GM18861 (cell line): ENCODE measurements around the gene CNTNAP3B.
"Not testable (repeated sequence)": the region's sequence is repeated elsewhere in the genome, so short reads cannot be mapped to it uniquely, and the experiment has no call there.

Experiments used
- ATAC-seq: cut with Tn5 transposase; IDR thresholded peaks from one replicate; pipeline ENCODE4 v1.9.1; 2021; ENCODE audit not compliant: unreplicated experiment

The CNTNAP3B gene

DNA sequence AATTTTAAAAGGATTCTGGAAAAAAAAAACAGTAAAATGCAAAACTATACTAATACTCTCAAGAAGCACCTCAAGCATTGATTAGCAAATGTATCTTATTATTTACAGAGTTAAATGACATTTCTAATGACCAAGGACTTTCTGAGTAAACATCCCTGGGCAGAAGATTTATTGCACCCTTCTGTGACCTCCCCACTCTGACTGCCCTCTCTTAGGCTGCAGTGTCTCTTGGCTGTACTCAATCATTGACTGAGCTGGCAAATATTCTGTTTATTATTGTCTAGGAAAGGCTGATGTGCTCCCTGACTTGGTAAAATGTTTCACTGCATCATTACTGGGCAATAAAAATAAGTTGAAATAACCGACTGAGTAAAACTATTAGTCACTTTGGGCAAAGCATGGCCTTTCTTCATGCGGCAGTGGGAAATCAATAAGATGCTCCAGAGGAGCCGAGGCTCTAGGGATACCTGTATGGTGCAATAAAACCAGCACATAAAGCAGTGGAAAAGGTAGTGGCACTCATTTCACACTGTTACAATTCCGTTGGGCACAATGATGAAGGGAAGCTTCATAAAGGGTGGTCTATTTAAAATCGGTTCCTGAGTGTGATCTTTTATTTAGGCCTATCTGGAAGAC lies 151.1 kb downstream of the CNTNAP3B start:
- not testable (repeated sequence) for ATAC-seq

DNA sequence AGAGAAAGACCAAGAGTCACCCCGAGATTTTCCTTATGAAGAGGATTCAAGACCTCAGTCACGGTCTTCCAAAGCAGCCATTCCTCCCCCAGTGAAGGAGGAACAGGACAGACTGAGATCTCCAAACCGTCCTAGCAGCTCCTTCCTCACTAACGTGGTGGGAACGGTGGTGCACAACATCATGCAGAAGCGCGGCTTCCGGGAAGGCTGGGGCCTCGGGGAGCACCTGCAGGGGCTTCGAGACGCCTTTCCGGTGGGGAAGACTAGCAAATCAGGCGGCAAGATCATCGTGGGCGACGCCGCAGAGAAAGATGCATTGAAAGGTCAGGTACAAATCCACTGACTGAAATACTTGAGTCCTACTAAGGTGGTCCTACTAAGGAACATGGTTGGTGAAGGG lies 154.3 kb downstream of the CNTNAP3B start:
- not testable (repeated sequence) for ATAC-seq

DNA sequence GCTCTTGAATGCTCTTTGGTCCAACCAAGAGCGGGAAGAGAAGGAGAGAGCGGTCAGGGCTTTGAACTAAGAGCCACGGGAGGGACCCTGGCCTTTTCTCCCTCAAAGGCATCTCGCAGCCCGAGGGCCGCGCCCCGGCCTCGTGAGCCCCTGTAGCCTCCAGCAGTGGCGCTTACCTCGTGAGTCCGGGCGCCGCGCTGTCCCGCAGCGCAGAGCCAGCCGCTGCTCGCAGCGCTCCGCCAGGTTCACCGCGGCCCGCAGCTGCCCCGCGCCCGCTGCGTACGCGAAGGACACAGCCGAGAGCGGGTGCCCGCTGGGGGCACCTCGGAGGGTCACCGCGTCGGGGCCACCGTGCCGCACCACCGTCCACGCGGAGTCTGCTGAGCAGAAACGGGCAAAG lies 176.2 kb downstream of the CNTNAP3B start:
- ATAC-seq: not testable (repeated sequence)

DNA sequence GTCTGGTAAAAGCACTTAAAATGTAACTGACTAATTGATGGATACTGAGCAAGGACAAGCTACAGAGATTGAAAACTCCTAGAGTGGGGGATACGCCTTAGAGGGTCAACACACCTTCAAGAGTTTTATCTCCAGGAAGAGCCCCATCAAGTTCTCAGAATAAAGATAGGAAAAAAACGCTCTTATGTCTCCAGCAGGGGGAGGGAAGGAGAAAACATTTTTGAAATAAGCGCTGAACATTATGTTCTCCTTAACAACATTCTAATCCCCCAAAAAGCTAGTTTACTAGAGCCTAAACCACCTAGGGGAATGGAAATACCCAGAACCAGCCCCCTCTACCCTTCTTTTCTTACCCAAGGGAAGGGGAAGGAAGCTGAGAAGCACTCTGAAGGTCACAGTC lies 187.5 kb downstream of the CNTNAP3B start:
- not testable (repeated sequence) for ATAC-seq

DNA sequence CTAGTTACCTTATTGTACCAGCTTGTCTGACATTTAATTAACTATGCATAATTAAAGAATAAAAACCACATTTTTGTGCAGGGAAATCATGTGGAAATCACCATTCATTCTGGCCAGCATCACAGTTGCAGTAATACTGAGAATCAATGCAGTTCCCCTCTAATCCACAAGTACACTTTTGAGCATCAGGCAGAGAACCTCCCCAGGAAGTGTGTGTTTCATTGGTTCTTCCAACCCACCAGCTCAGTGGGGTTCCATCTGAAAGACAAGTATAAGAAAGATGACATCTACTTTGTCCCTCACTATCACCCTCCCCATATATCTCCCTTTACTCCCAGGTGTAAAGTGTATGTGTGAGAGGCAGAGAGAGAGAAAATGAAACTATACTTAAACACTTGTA lies 191.1 kb downstream of the CNTNAP3B start:
- ATAC-seq: not testable (repeated sequence)

DNA sequence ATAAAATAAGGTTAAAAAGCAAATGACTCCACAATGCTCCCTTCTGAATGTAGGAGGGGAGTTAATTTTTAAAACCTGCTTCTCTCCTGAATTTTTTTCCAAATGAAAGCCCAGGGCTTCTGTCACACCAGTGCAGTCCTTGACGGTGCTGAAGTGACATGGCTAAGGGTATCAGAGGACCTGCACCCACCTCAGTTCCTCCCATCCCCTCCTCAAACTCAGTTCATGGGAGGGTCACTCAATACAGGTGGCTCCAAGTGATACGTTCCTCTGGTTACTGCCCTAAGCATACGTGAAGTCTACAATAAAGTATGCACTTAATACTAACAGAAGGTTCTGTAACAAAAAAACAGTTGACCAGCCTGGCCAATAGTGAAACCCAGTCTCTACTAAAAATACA lies 193.5 kb downstream of the CNTNAP3B start:
- ATAC-seq: not testable (repeated sequence)

DNA sequence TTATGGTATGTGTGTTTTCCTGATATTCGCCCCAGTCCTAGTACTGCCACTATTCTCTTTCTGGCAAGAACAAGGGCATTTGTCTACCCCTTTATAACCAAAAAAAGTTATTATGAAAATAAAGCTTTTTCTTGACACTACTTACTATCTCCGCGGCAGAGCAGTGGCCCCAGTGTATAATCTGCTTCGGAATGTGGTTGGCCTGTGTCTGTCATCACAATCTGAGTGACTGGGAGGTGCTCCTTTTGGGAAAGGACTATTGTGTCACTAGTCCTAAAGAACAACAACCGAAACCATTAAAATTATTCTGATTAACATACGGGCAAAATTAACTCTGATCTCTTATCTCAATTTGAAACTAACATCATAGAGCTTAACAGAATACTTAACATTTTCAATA lies 200.1 kb downstream of the CNTNAP3B start:
- not testable (repeated sequence) for ATAC-seq

DNA sequence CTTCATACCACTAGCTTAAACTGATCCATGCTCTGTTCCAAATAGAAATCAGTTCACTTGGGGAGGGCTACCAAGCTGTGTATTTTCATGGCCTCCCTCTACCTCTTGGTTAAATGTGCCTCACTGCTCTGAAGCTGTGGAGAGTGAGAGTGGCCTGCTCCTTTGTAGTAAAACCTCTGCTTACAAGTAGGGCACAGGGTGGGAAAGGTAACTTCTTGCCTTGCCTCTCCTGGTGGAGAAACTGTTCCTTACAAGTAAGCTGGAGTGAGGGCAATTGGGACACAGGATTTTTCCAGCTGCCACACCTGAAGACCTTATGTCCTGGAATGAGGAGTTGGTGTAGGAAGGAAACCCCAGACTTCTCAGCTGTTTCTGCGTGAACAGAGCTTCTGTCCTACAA lies 211.9 kb downstream of the CNTNAP3B start:
- not testable (repeated sequence) for ATAC-seq

DNA sequence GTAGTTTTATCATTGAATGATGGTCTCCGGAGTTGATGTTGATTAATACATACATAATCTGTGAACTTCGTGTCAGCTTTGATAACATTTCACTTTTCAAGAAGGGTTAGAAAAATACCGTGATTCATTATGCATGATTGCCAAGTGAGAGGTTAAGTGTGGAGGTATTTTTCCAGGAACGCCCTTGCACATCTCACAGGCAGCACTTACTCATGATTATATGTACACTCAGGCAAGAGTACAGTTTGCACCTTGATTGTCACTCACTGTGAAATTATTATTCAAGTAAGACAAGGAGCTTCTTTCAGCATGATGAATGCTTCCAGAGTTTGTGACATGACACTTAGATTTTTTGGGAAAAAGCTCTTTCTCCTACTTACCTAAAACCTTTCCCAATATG lies 223.7 kb downstream of the CNTNAP3B start:
- ATAC-seq: not testable (repeated sequence)

DNA sequence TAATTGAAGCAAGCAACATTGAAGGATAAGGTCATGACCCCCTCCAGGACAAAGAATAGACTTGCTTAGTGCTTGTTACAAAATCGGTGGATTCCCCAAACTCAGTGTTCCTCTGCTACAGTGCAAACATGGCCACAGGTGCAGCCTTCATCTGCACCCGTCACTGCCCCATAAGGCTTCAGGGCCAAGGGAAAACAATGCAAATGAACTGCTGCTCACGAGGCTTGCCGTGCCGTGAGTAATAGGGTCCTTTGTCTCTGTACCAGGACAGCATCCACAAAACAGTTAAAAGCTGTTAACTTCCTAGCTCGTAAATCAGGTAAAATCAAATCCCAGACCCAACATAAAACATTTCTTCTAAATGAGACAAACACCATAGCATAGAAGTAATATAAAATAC lies 226.5 kb downstream of the CNTNAP3B start:
- ATAC-seq: not testable (repeated sequence)

DNA sequence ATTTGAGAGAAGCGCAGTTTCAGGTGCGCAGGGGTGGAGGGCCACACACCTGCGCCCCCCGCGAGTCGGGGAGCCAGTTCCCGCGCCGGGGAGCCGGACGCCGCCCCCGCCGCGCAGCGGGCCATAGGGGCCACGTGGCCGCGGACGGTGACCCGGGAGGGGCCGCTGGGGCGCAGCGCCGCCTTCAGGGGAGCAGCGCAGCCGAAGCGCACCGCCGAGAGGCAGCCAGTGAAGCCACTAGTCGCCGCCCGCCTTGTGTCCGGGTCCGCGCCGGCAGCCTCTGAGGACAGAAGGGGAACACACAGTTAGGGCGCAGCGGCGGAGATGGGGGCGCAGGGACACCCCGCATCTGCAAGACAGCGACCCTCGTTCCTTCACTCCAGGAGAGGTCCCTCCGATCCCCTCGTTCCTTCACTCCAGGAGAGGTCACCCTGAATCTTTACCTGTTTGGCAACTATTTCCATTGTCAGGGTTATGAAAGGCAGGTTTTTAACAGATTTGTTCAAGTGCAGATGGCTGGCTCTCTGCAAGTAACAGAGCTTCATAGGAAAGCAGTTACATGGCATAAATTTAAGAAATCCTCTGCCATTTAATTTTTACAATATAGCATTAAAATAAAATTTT lies 230.4 kb downstream of the CNTNAP3B start:
- not testable (repeated sequence) for ATAC-seq

DNA sequence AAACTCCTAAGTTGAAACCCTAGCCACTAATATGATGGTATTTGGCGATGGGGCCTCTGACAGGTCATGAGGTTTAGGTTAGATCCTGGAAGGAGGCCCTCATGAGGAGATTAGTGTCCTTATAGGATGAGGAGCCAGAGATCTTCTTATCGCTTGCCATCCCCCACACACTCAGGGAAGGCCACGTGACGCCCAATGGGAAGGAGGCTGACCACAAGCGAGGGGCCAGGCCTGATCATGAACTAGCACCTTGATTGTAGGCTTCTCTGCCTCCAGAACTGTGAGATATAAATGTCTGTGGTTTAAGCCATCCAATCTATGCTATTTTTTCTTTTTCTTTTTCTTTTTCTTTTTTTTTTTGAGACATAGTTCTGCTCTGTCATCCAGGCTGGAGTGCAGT lies 254.7 kb downstream of the CNTNAP3B start:
- ATAC-seq: not testable (repeated sequence)

DNA sequence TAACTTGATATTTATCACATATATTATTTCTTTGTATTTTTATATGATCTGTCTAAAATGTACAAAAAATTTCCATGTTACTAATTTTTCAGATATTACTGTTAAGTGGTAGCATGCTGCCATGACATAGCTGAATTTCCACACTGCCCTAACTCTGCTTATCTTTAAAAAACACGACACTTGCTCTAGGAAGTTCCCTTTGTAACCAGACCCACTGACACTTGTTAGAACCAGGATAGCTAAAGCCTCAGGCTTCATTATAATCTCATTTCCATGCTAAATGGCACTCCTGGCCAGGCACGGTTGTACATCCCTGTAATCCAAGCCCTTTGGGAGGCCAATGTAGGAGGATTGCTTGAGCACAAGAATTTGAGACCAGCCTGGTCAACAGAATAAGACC lies 273.8 kb downstream of the CNTNAP3B start:
- not testable (repeated sequence) for ATAC-seq

DNA sequence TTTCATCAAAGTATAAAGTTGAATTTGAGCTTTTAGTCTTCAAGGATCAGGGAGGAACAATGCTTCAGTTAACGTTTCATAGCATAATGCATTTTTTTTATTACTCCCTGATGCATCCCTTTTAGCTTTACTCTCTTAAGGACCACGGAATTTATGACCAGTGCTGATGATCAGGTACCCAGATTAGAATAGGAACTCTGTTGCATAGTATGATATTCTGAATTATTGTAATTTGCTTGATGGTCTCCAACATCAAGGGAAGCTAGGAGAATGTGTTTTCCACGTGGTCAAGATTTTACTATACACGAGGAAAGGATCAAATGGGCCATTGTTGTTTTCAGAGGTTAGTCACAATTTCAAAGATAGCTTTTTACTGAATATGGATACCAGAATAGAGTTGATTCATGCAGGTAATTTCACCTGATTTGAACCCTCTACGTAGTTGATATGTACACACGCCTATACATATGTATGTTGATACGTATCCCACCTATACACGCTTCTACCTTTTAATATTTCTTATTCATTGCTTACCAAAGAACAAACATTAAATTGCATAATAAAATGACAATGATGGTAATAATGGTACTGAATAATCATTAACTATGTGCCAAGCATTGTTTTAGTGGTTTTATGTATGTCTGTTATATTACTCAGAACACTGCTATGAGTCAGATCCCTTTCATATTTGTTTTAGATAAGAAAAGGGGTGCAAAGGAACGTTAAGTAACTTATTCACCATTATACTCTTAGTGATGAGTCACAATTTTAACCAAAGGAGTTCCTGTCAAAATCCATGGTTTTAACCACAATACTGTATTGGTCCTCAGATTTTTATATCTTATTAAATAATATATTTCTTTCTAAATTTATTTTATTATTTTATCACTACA lies 277.1 kb downstream of the CNTNAP3B start:
- peak; percentile 69 for ATAC-seq

DNA sequence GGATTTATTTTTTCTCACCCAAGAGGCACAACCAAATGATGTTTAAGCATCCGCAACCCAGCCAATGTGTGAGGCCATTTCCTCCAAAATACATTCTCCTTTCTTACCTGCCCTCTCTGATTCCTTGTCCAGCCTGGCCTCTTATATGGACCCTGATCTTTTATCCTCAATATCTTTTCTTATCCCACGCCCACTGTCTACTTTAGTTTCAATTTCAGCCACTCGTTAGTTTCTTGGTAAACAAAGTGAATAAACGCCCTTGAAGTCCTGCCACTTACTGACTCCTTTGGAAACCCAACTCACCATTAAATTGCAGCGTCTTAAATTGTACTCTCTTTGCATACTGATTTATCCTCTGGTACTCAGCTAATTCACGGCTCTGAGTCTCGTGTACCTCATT lies 281.4 kb downstream of the CNTNAP3B start:
- ATAC-seq: not testable (repeated sequence)
